Sigmoid colon (tissue), 4 donors: ENCODE results near the gene IZUMO2.

ENCODE experiments used
- POLR2AphosphoS5 ChIP-seq, 4 donors: sonication (generic); formaldehyde crosslinking; IDR thresholded peaks; one replicate each; pipeline ENCODE4 v1.6.1; 2017; ENCODE audit warnings: antibody characterized with exemption in 4 of 4
- TF ChIP-seq, protein P1 (sequence below), 4 experiments: fragments of 450-650 bp in 3 of 4; fragments of 200-600 bp in 1 of 4; IDR thresholded peaks; one replicate each; pipeline ENCODE4 v1.5.1; 2016 to 2019; ENCODE audit warnings: antibody characterized with exemption in 4 of 4, mild to moderate bottlenecking in 3 of 4, moderate library complexity in 2 of 4

DNA sequence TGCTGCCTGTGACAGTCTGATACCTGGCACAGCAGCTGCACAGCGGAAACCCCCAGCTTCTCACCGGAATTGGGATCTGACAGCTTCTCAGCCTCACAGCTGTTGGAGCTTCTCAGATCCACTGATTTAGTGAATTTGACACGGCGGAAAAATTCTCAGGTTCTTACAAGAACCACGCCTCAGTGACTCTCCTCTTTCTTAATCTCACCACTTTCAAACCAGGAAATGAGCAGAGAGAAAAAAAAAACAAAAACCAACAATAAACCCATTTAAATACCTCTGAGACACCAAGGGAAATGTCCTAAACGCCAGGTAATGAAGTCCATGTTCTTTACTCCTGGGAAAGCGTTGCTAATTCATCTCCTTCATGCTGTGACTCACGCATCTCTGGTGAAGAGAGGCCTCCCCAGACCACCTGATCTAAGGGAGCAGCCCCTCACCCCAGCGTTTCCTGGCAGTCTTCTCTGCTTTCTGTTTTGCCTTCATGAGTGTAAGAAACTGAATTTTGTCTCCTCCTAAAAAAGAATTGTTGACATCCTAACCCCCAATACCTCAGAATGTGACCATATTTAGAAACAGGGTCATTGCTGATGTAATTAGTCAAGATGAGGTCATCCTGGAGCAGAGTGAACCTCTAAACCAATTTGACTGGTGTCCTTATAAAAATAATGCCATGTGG is 15.9 kb upstream of the IZUMO2 start:
- TF ChIP-seq, protein P1, sequence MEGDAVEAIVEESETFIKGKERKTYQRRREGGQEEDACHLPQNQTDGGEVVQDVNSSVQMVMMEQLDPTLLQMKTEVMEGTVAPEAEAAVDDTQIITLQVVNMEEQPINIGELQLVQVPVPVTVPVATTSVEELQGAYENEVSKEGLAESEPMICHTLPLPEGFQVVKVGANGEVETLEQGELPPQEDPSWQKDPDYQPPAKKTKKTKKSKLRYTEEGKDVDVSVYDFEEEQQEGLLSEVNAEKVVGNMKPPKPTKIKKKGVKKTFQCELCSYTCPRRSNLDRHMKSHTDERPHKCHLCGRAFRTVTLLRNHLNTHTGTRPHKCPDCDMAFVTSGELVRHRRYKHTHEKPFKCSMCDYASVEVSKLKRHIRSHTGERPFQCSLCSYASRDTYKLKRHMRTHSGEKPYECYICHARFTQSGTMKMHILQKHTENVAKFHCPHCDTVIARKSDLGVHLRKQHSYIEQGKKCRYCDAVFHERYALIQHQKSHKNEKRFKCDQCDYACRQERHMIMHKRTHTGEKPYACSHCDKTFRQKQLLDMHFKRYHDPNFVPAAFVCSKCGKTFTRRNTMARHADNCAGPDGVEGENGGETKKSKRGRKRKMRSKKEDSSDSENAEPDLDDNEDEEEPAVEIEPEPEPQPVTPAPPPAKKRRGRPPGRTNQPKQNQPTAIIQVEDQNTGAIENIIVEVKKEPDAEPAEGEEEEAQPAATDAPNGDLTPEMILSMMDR (IDR thresholded peaks at IDR 0.05), result no peak
- no peak for TF ChIP-seq POLR2AphosphoS5 (IDR thresholded peaks at IDR 0.05)
